Upper lobe of right lung (tissue), 1 donor: ENCODE data around the gene ADAP1. TPM values are rescaled to one million over a fixed set of nuclear protein-coding genes. Genes with fewer than 3 reads are reported as not detected.

Experiments
- ATAC-seq: fragments of 200-7000 bp; cut with Tn5 transposase; one replicate; pipeline ENCODE4 v1.9.1; 2020; ENCODE audit warnings: mild to moderate bottlenecking, moderate library complexity
- DNase-seq: peaks from one replicate; pipeline ENCODE4 v3.0.0-alpha.2; 2020
- H3K27ac ChIP-seq: fragments of 200-600 bp; one replicate; pipeline ENCODE4 v1.8.0; 2022
- H3K27me3 ChIP-seq: fragments of 200-600 bp; one replicate; pipeline ENCODE4 v1.8.0; 2022; ENCODE audit warnings: mild to moderate bottlenecking
- H3K36me3 ChIP-seq: fragments of 200-600 bp; one replicate; pipeline ENCODE4 v1.8.0; 2022
- H3K4me1 ChIP-seq: fragments of 200-600 bp; one replicate; pipeline ENCODE4 v1.8.0; 2022
- H3K4me3 ChIP-seq: fragments of 200-600 bp; one replicate; pipeline ENCODE4 v1.8.0; 2022; ENCODE audit warnings: mild to moderate bottlenecking
- H3K9me3 ChIP-seq: fragments of 200-600 bp; one replicate; pipeline ENCODE4 v1.8.0; 2022
- CTCF ChIP-seq: fragments of 200-600 bp; IDR thresholded peaks from one replicate; pipeline ENCODE4 v1.8.0; 2022; ENCODE audit warnings: antibody characterized with exemption
- intact Hi-C: fragments of 100-400 bp; cut with DNase I; formaldehyde crosslinking; loops from one replicate; pipeline ENCODE4 v1.11.0; 2022
- total RNA-seq: library from RNA; stranded (reverse); fragmentation: NEBNext Ultra II Directional; extraction: Animal tissue kit (Norgen Biotek cat#: 25700); gene quantifications from one replicate; pipeline ENCODE4 v1.2.1, GENCODE V29; 2021
- donor health status: DM: no; HTN: yes; CAD: no; lungs with severe emphysema.

Gene ADAP1
- total RNA-seq, 1 donor from 2014 or later = 30.7 TPM

- H3K4me3 ChIP-seq = no peak overlapping the region
- H3K4me1 ChIP-seq = no peaks in the 10 kb centered on the region
- intact Hi-C loops = no loop called here
- H3K27me3 ChIP-seq = no peaks in the 10 kb centered on the region
- H3K27ac ChIP-seq = no peak overlapping the region
- no peaks in the 10 kb centered on the region for H3K9me3 ChIP-seq
- no peaks in the 10 kb centered on the region for H3K36me3 ChIP-seq
- TF ChIP-seq CTCF = no peak
- ATAC-seq (peak; percentile 31), DNase-seq (peak; percentile 58)
These were observed 23.3 kb downstream of the ADAP1 start for GRCh38 chr7:930975-931758.

- DNase-seq (peak; percentile 53), ATAC-seq (no peak)
- H3K4me3 ChIP-seq = no peak overlapping the region
- no peaks in the 10 kb centered on the region for H3K4me1 ChIP-seq
- intact Hi-C loops = no loop called here
- H3K9me3 ChIP-seq = no peaks in the 10 kb centered on the region
- H3K27ac ChIP-seq = no peak overlapping the region
- no peaks in the 10 kb centered on the region for H3K27me3 ChIP-seq
- H3K36me3 ChIP-seq = no peaks in the 10 kb centered on the region
- no peak for TF ChIP-seq CTCF
These were observed 25.2 kb downstream of the ADAP1 start for GRCh38 chr7:929311-929711.

GRCh38 chr7:927031-927671, 27.3 kb downstream of the ADAP1 start:
- ATAC-seq (no peak), DNase-seq (peak; percentile 60)
- intact Hi-C loops = no loop called here
- Histone ChIP-seq H3K4me3 (no peak overlapping the region), H3K36me3 (no peaks in the 10 kb centered on the region), H3K27me3 (no peaks in the 10 kb centered on the region), H3K27ac (no peak overlapping the region), H3K9me3 (no peaks in the 10 kb centered on the region), H3K4me1 (peaks cover 4% of the 10 kb centered on the region)
- no peak for TF ChIP-seq CTCF

GRCh38 chr7:926061-927030, 28.1 kb downstream of the ADAP1 start:
- Histone ChIP-seq H3K27me3 (no peaks in the 10 kb centered on the region), H3K36me3 (no peaks in the 10 kb centered on the region), H3K4me3 (no peak overlapping the region), H3K4me1 (peaks cover 7% of the 10 kb centered on the region), H3K9me3 (no peaks in the 10 kb centered on the region), H3K27ac (no peak overlapping the region)
- DNase-seq (peak; percentile 64), ATAC-seq (no peak)
- intact Hi-C loops = no loop called here
- no peak for TF ChIP-seq CTCF

- Histone ChIP-seq H3K36me3 (no peaks in the 10 kb centered on the region), H3K27me3 (no peaks in the 10 kb centered on the region), H3K9me3 (no peaks in the 10 kb centered on the region), H3K4me1 (peaks cover 7% of the 10 kb centered on the region), H3K27ac (no peak overlapping the region), H3K4me3 (no peak overlapping the region)
- ATAC-seq (no peak), DNase-seq (peak; percentile 69)
- intact Hi-C loops = no loop called here
- no peak for TF ChIP-seq CTCF
These were observed 28.9 kb downstream of the ADAP1 start for GRCh38 chr7:925601-926000.
